Measurements from ENCODE around the gene GRAMD1C. TPM values are rescaled to one million over a fixed set of nuclear protein-coding genes. Genes with fewer than 3 reads are reported as not detected.
"Not testable (repeated sequence)": the region's sequence is repeated elsewhere in the genome, so short reads cannot be mapped to it uniquely, and the experiment has no call there.

Gene GRAMD1C
- total RNA-seq, 8 experiments from 2014 or later = 0.45 to 6.1 (median 2.6) TPM

GRCh38 chr3:113832477-113833164 lies 6.0 kb upstream of the GRAMD1C start:
- ATAC-seq (replicated peaks in 6 of 8) = no peak
- no peak overlapping the region for H3K27ac ChIP-seq
- H3K4me3 ChIP-seq = no peak overlapping the region
- in situ Hi-C loops (cut with MboI; ENCODE audit: low pct_unique_long_range_greater_than_20kb in 2 of 9, low sequenced_read_pairs in 9 of 9, unreplicated experiment in 9 of 9) = loop anchor here in 2 of 9 experiments (25.0 kb wide), 2 partner anchors 230 to 1980 kb away; partner anchors contain the start of genes CCDC191 (in 1 of the 2) and QTRT2 (in 1 of the 2)
- H3K4me1 ChIP-seq (replicated peaks in 1 of 2) = no peaks in the 10 kb centered on the region
- WGBS, 10 experiments = 60 to 90% (median 87%) methylated on average over 1 to 5 of the region's 5 CpGs

GRCh38 chr3:113834983-113835382 lies 3.6 kb upstream of the GRAMD1C start:
- Histone ChIP-seq H3K27ac (no peak overlapping the region), H3K4me1 (replicated peaks in 1 of 2) (no peaks in the 10 kb centered on the region), H3K4me3 (no peak overlapping the region)
- in situ Hi-C loops (cut with MboI; ENCODE audit: low pct_unique_long_range_greater_than_20kb in 2 of 9, low sequenced_read_pairs in 9 of 9, unreplicated experiment in 9 of 9) = loop anchor here in 2 of 9 experiments (25.0 kb wide), 2 partner anchors 227 to 1977 kb away; partner anchors contain the start of genes CCDC191 (in 1 of the 2) and QTRT2 (in 1 of the 2)
- ATAC-seq (replicated peaks in 6 of 8) = no peak

- Histone ChIP-seq H3K27ac (no peak overlapping the region), H3K4me3 (no peak overlapping the region), H3K4me1 (replicated peaks in 1 of 2) (no peaks in the 10 kb centered on the region)
- in situ Hi-C loops (cut with MboI; ENCODE audit: low pct_unique_long_range_greater_than_20kb in 2 of 9, low sequenced_read_pairs in 9 of 9, unreplicated experiment in 9 of 9) = loop anchor here in 2 of 9 experiments (25.0 kb wide), 2 partner anchors 223 to 1973 kb away; partner anchors contain the start of genes CCDC191 (in 1 of the 2) and QTRT2 (in 1 of the 2)
- ATAC-seq (replicated peaks in 6 of 8) = no peak
- WGBS, 10 experiments = 44 to 100% (median 83%) methylated on average over 1 to 2 of the region's 2 CpGs; no CpG with 5 or more reads in 1 of the 10 experiments
These were observed 963 bp downstream of the GRAMD1C start for GRCh38 chr3:113839551-113839950.

GRCh38 chr3:113844622-113845222 lies 6.1 kb downstream of the GRAMD1C start:
- H3K4me3 ChIP-seq = no peak overlapping the region
- WGBS, 10 experiments = 13 to 84% (median 41%) methylated on average over 1 to 4 of the region's 4 CpGs
- no peak overlapping the region for H3K27ac ChIP-seq
- peak in 3 of 8 experiments; percentile 29 to 59 (median 44) for ATAC-seq (replicated peaks in 6 of 8)
- H3K4me1 ChIP-seq (replicated peaks in 1 of 2) = no peaks in the 10 kb centered on the region
- in situ Hi-C loops (cut with MboI; ENCODE audit: low pct_unique_long_range_greater_than_20kb in 2 of 9, low sequenced_read_pairs in 9 of 9, unreplicated experiment in 9 of 9) = loop anchor here in 2 of 9 experiments (10.0 to 25.0 kb wide), 3 partner anchors 70 to 1968 kb away; partner anchors contain the start of genes CCDC191 (in 1 of the 2) and QTRT2 (in 1 of the 2)

DNA sequence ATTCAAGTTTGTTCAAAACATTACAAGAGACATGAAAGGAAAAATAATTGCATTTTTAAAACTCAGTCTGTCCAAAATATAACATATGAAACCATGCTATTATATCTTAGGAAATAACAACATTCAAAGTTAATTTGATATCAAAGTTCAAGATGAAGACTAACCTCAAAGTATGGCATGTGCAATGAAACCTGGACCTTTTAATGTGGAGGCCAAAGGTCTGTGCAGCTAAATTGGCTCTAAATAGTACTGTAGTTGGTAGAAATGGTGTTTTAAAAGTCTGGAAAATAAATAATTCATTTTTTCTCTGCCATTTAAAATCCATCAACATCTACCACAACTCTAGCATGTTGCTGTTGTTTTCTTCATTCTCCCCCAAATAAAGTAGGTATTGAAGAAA lies 8.7 kb downstream of the GRAMD1C start:
- no peak overlapping the region for H3K4me3 ChIP-seq
- H3K27ac ChIP-seq = no peak overlapping the region
- in situ Hi-C loops (cut with MboI; ENCODE audit: low pct_unique_long_range_greater_than_20kb in 2 of 9, low sequenced_read_pairs in 9 of 9, unreplicated experiment in 9 of 9) = loop anchor here in 2 of 9 experiments (10.0 to 25.0 kb wide), 3 partner anchors 68 to 1965 kb away; partner anchors contain the start of genes CCDC191 (in 1 of the 2) and QTRT2 (in 1 of the 2)
- ATAC-seq (replicated peaks in 6 of 8) = no peak
- no peaks in the 10 kb centered on the region for H3K4me1 ChIP-seq (replicated peaks in 1 of 2)

- H3K27ac ChIP-seq = no peak overlapping the region
- H3K4me3 ChIP-seq = no peak overlapping the region
- ATAC-seq (replicated peaks in 6 of 8) = peak in 1 of 8 experiments; percentile 36
- in situ Hi-C loops (cut with MboI; ENCODE audit: low pct_unique_long_range_greater_than_20kb in 2 of 9, low sequenced_read_pairs in 9 of 9, unreplicated experiment in 9 of 9) = loop anchor here in 2 of 9 experiments (10.0 to 25.0 kb wide), 3 partner anchors 67 to 1964 kb away; partner anchors contain the start of genes CCDC191 (in 1 of the 2) and QTRT2 (in 1 of the 2)
- H3K4me1 ChIP-seq (replicated peaks in 1 of 2) = no peaks in the 10 kb centered on the region
- 78 to 100% (median 83%) methylated on average over 1 to 2 of the region's 2 CpGs; no CpG with 5 or more reads in 4 of the 10 experiments for WGBS, 10 experiments
These were observed 9.3 kb downstream of the GRAMD1C start for GRCh38 chr3:113847664-113848461.

- not testable (repeated sequence) for ATAC-seq (replicated peaks in 6 of 8); H3K4me1 ChIP-seq (replicated peaks in 1 of 2); H3K27ac ChIP-seq; H3K4me3 ChIP-seq
- in situ Hi-C loops (cut with MboI; ENCODE audit: low pct_unique_long_range_greater_than_20kb in 2 of 9, low sequenced_read_pairs in 9 of 9, unreplicated experiment in 9 of 9) = loop anchor here in 2 of 9 experiments (10.0 to 25.0 kb wide), 3 partner anchors 66 to 1963 kb away; partner anchors contain the start of genes CCDC191 (in 1 of the 2) and QTRT2 (in 1 of the 2)
- WGBS, 10 experiments = 50 to 100% (median 100%) methylated on average over 1 to 2 of the region's 3 CpGs; no CpG with 5 or more reads in 3 of the 10 experiments
These were observed 10.5 kb downstream of the GRAMD1C start for GRCh38 chr3:113849071-113849470.

DNA sequence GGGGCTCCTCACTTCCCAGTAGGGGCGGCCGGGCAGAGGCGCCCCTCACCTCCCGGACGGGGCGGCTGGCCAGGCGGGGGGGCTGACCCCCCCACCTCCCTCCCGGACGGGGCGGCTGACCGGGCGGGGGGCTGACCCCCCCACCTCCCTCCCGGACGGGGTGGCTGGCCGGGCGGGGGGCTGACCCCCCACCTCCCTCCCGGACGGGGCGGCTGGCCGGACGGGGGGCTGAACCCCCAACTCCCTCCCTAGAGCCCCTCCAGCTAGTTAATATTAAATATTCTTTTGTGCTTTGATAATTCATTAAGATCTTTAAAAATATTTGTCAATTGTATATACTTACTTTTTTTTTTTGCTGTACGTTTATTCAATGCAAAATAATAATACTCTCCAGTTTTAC lies 11.3 kb downstream of the GRAMD1C start:
- not testable (repeated sequence) for H3K4me1 ChIP-seq (replicated peaks in 1 of 2); ATAC-seq (replicated peaks in 6 of 8); H3K27ac ChIP-seq; H3K4me3 ChIP-seq
- WGBS, 10 experiments = 14 to 83% (median 60%) methylated on average over 1 of the region's 22 CpGs; no CpG with 5 or more reads in 4 of the 10 experiments
- in situ Hi-C loops (cut with MboI; ENCODE audit: low pct_unique_long_range_greater_than_20kb in 2 of 9, low sequenced_read_pairs in 9 of 9, unreplicated experiment in 9 of 9) = loop anchor here in 2 of 9 experiments (10.0 to 25.0 kb wide), 3 partner anchors 65 to 1962 kb away; partner anchors contain the start of genes CCDC191 (in 1 of the 2) and QTRT2 (in 1 of the 2)

- H3K27ac ChIP-seq; in situ Hi-C loops (cut with MboI; ENCODE audit: low pct_unique_long_range_greater_than_20kb in 2 of 9, low sequenced_read_pairs in 9 of 9, unreplicated experiment in 9 of 9); ATAC-seq (replicated peaks in 6 of 8); H3K4me1 ChIP-seq (replicated peaks in 1 of 2); H3K4me3 ChIP-seq: not testable (repeated sequence)
- WGBS, 10 experiments = 66 to 97% (median 93%) methylated on average over 2 to 5 of the region's 9 CpGs; no CpG with 5 or more reads in 4 of the 10 experiments
These were observed 11.8 kb downstream of the GRAMD1C start for GRCh38 chr3:113850391-113850790.

DNA sequence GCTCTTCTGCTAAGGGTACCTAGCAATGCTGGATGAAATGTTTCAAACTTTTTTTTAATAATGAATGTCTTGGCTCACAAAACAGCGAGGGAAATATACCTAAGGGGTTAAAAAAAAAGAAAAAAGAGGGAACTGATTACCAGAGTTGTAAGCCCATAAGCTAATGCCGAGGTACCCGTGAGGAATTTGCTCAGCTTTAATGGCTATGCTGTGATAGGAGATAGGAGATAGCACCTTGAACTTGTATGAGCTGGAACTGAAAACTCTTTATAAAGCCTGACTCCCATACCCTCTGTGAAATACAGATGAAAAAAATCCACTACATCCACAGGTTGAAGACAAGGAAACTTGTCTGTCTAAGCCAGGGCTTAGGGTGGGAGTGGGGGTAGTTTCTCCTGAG lies 13.9 kb downstream of the GRAMD1C start:
- in situ Hi-C loops (cut with MboI; ENCODE audit: low pct_unique_long_range_greater_than_20kb in 2 of 9, low sequenced_read_pairs in 9 of 9, unreplicated experiment in 9 of 9) = no loop called here
- H3K4me1 ChIP-seq (replicated peaks in 1 of 2) = no peaks in the 10 kb centered on the region
- no peak overlapping the region for H3K27ac ChIP-seq
- no peak for ATAC-seq (replicated peaks in 6 of 8)
- 25 to 91% (median 81%) methylated on average over 1 to 3 of the region's 3 CpGs for WGBS, 10 experiments
- no peak overlapping the region for H3K4me3 ChIP-seq

DNA sequence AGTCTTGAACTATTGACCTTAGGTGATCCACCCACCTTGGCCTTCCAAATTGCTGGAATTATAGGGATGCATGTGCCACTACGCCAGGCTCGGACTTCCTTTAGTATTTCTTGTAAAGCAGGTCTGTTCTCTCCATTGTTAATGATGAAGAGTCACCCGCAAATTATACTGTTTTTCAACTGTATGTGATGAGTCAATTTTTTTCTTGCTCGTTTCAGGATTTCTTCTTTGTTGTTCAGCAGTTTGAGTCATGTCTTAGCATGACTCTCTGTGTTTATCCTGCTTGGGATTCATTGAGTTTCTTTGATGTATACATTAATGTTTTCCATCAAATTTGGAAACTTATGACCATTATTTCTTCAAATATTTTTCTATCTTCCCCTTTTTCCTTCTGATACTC lies 28.9 kb downstream of the GRAMD1C start:
- Histone ChIP-seq H3K4me1 (replicated peaks in 1 of 2) (no peaks in the 10 kb centered on the region), H3K4me3 (no peak overlapping the region), H3K27ac (no peak overlapping the region)
- no peak for ATAC-seq (replicated peaks in 6 of 8)
- 0 to 100% (median 69%) methylated on average over 1 to 4 of the region's 4 CpGs for WGBS, 10 experiments
- in situ Hi-C loops (cut with MboI; ENCODE audit: low pct_unique_long_range_greater_than_20kb in 2 of 9, low sequenced_read_pairs in 9 of 9, unreplicated experiment in 9 of 9) = no loop called here

DNA sequence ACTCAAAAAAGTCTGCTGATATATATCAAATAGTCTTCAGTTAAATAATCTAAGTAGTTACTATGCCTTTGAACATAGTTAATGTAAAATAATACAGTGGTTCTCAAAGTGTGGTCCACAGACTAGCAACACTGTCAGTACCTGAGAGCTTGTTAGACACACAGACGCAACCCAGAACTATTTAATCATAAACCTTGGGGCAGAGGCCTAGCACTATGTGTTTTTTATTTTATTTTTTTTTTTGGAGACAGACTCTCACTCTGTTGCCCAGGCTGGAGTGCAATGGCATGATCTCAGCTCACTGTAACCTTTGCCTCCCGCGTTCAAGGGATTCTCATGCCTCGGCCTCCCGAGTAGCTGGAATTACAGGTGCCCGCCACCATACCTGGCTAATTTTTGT lies 34.7 kb downstream of the GRAMD1C start:
- H3K4me1 ChIP-seq (replicated peaks in 1 of 2) = no peaks in the 10 kb centered on the region

More for the DNA sequence above, 34.7 kb downstream of the GRAMD1C start:
- no peak overlapping the region for H3K27ac ChIP-seq
- H3K4me3 ChIP-seq = no peak overlapping the region
- no peak for ATAC-seq (replicated peaks in 6 of 8)
- in situ Hi-C loops (cut with MboI; ENCODE audit: low pct_unique_long_range_greater_than_20kb in 2 of 9, low sequenced_read_pairs in 9 of 9, unreplicated experiment in 9 of 9) = no loop called here
- 90 to 100% (median 95%) methylated on average over 3 to 6 of the region's 6 CpGs; no CpG with 5 or more reads in 5 of the 10 experiments for WGBS, 10 experiments

Measured in motor neuron (in vitro differentiated cells).